HG02798 (cell line): ENCODE results near the gene PLA2G5.
"Not testable (repeated sequence)": the region's sequence is repeated elsewhere in the genome, so short reads cannot be mapped to it uniquely, and the experiment has no call there.

Source experiments
- ATAC-seq: cut with Tn5 transposase; IDR thresholded peaks from one replicate; pipeline ENCODE4 v1.9.1; 2021; ENCODE audit warnings: mild to moderate bottlenecking; ENCODE audit not compliant: unreplicated experiment, poor library complexity

PLA2G5 gene

GRCh38 chr1:20114021-20114648 lies 44.1 kb downstream of the PLA2G5 start:
- ATAC-seq, result no peak

DNA sequence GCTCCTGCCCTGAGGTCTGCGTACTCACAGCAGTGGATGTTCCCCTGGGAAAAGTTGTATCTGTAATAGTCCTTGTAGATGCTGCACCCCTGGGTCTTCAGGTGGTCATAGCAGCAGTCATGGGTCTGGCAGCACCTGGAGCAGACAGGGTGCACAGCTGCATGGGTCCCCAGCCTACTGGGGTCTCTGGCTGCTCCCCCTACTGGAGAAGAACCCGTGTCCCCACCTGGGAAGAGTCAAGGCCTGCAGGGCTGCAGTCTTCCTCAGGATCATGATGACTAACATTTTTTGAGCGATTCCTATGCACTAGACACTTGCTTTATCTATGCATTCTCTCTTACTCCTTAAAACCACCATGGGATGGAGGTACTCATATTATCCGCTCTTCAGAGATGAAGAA lies 45.5 kb downstream of the PLA2G5 start:
- ATAC-seq, result no peak

DNA sequence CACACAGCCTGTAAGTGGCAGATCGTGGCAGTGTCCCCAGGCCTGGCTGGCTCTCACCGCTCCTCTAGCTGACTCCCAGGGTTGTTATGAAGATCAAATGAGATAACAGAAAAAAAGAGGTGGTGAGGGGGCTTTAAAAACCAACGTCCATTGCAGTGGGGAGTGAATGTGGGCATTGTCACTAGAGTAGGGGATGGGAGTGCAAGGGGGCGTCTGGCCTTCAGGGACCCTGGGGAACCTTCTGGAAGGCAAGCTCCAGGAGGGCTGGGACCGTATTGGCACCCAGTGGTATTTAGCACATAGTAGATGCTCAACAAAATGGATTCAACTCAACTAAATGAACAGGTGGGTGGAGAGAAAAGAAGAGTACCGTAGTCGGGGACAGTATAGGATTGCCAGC lies 45.9 kb downstream of the PLA2G5 start:
- ATAC-seq, result no peak

GRCh38 chr1:20117236-20117635 lies 47.2 kb downstream of the PLA2G5 start:
- no peak for ATAC-seq

DNA sequence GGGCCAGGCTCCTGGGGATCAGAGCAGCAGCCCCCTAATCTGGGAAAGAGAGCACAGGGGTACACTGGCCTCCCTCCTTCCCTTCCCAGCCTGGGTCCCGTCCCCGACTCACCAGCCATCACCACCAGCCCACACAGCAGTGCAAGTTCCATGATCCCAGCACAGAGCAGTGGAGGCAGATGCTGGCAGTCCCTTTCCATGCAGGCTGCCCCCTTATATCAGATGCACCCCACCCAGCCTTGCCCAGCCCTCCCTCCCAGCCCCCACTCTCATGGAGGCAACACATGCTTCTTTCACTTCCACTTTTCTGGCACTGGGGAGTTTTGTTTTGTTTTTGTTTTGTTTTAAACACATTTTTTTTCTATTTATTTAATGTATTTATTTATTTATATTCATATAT lies 49.4 kb downstream of the PLA2G5 start, which contains the start of gene PLA2G2D:
PLA2G2D (minus strand) TSS at position 190 of the 400 bp plus-strand sequence; CDS start at position 152, 38 bp downstream.
- ATAC-seq, result no peak

DNA sequence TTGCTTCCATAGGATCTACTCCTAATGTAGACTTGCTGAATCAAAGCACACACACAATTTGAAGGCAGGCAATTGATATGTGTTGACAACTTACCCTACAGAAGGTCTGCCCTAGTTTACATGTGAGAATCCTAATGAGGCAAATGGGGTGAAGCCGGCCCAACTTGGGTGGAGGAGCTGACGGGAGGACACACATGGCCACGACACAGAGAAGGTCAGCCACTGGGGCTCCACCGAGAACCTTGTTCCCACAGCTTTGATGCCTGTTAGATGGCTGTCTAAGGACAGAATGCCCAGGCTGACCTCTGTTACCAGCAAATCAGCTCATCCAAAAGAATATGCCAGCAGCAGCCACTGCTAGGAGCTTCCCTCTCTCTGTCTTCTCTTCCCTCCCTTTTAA lies 50.8 kb downstream of the PLA2G5 start:
- ATAC-seq, result no peak

DNA sequence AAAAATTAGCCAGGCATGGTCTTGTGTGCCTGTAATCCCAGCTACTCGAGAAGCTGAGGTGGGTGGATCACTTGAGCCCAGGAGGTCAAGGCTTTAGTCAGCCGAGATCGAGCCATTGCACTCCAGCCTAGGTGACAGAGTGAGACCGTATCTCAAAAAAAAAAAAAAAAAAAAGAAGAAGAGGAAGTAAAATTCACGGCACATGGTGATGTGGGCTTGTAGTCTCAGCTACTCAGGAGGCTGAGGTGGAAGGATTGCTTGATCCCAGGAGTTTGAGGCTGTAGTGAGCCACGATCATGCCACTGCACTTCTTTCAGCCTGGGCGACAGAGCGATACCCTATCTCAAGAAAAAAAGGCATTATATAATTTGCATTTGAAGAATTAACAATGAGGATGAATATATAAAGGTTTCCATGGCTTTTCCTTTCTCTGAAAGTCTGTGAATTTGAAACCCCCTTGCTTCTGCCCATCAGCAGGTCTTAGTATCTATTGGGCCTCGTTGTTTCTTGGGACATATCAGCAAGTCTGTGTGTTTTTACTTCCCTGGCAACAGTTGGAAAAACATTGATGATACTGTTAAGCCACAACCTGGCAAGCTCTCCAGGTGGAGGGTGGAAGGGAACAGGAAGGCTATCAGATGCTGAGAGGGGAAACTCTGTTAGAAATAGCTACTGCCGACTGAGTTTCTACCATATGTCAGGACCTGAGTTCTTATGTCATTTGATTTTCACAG lies 53.9 kb downstream of the PLA2G5 start:
- no peak for ATAC-seq

GRCh38 chr1:20124456-20125057 lies 54.6 kb downstream of the PLA2G5 start:
- no peak for ATAC-seq

GRCh38 chr1:20125100-20125499 lies 55.1 kb downstream of the PLA2G5 start:
- ATAC-seq, result no peak

DNA sequence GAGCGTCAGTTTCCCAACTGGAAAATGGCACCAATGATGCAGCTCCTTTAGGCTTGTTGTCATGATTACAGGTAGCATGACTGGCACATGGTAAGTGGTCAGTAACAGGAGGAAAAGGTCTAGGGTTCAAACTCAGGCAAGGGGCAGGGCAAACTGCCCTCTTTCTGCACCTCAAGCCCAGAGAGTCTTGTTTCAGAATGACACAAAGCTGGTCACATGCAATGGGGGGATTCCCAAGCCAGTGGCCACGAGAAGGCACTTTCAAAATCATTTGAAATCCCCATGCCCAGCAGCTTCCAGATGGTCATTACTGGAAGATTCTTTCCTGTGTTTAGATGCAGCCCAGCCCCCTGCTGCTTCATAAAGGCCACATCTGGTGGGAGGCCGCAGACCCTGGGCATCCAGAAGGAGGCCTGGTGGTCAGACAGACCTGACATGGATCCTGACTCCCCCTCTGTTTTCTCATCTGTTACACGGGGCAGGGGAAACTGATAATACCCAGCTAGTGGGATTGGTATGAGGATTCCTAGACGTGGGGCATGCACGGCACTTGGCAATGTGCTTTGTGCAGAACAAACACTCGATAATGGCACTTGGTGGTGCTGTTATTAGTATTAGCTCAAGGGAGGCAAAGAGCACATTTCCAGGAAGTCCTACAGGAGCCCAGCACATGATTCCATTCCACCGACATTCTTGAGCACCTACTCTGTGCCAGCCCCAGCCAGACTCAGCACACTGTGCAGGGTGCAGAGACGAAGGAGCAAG lies 56.2 kb downstream of the PLA2G5 start:
- peak; percentile 59 for ATAC-seq

DNA sequence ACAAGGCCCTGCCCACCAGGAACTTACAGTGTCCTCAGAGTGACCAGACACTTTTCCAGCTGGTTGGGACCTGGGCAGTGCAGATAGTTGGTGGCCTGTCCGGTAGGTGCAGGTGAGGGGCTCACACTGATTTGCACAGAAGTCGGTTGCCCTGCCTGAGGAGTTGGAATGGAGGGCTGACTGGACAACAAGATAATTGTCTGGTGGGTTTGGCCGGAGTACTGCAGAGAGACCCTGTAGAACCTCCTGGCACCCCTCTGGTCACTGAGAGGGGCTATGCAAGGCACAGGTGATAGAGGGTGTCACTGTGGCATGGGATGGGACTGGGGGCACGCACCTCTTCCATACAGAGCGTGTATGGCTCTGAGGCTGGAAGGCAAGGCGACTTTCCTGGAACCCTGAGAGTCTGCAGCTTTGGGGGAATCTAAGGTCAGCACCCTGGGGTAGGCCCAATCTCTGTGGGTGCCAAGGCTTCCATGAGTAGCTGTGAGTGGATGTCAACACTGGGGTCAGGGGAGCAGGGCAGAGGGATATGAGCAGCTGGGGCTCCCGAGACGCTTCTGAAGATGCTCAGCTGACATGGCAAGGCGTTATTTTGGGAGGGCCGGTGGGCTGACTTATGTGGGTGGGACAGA lies 56.9 kb downstream of the PLA2G5 start:
- no peak for ATAC-seq

DNA sequence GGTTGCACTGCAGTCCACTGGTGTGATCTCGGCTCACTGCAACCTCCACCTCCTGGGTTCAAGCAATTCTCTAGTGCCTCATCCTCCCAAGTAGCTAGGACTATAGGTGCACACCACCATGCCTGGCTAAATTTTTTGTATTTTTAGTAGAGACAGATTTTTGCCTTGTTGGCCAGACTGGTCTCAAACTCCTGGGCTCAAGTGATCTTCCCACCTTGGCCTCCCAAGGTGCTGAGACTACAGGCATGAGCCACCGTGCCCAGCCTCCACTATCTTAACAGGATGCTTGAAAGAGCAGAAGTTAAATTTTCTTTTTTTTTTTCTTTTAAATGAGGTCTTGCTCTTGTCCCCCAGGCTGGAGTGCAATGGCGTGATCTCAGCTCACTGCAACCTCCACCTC lies 60.5 kb downstream of the PLA2G5 start:
- ATAC-seq, result not testable (repeated sequence)

DNA sequence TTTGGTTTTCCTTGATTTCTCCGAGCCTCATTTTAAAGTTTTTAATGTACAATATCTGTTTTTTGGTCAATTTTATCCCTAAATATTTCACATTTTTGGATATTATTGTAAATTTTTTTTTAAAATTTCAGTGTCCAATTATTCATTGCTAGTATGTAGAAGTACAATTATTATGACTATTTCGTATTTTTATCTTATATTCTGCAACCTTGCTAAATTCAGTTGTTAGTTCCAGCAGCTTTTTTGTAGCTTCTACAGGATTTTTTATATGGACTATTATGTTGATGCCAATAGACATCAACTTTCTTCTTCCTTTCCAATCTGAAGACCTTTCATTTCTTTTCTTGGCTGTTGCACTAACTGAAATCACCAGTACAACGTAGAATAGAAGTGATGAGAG lies 65.0 kb downstream of the PLA2G5 start:
- ATAC-seq, result no peak

DNA sequence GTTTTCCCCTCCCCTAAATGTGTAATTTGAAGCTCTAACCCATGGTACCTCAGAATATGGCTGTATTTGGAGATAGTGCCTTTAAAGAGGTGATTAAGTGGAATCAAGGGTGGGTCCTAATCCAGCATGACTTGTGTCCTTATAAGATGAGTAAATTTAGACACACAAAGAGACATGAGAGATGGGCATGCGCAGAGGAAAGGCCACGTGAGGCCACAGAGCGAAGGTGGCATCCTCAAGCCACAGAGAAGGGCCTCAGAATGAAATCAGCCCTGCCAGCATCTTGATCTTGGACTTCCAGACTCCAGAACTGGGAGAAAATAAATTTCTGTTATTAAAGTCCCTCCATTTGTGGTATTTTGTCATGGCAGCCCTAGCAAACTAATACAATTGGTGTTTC lies 66.3 kb downstream of the PLA2G5 start:
- no peak for ATAC-seq

- no peak for ATAC-seq
These were observed 67.1 kb downstream of the PLA2G5 start for GRCh38 chr1:20137055-20137454.

DNA sequence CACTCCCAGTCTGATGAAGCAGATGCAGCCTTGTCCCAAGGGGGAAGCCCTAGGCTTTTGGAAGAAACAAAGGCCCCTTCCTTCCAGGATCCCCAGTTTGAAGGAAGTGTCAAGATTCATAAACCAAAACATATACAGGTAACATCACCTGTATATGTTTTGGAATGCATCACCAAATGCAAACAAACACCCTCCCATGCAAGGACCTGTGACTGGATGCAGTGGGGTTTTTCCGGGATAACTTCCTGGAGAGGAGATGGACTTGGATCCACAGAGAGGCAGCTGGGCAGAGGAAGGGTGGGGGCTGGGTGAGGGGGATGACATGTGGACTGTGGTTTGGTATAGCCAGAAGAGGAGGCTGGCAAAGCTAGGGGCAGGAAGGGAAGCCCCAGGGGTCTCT lies 67.6 kb downstream of the PLA2G5 start:
- ATAC-seq, result no peak

DNA sequence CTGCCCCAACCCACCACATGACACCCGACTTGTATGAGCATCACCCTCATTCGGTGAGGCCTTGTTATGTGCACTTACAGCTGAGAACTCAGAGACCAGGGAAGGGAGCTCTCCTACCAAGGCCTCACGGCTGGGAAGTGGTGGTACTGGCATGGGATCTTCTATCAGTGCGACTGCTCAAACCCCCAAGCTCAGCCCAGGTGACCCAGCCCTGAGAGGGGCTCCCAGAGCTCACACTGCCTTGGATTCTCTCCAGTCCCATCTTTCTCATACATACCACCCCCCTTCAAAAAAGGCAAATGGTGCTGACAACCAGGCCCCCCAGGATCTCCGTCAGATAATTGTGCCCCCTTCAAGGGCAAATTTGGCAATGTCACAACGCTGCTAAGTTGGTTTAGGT lies 68.4 kb downstream of the PLA2G5 start:
- ATAC-seq, result no peak

- ATAC-seq, result no peak
These were observed 69.1 kb downstream of the PLA2G5 start, which contains the start of gene PLA2G2F for GRCh38 chr1:20138961-20139550. Gene PLA2G2F (plus strand): TSS chr1:20139323. CDS start chr1:20139428, 105 bp downstream.

DNA sequence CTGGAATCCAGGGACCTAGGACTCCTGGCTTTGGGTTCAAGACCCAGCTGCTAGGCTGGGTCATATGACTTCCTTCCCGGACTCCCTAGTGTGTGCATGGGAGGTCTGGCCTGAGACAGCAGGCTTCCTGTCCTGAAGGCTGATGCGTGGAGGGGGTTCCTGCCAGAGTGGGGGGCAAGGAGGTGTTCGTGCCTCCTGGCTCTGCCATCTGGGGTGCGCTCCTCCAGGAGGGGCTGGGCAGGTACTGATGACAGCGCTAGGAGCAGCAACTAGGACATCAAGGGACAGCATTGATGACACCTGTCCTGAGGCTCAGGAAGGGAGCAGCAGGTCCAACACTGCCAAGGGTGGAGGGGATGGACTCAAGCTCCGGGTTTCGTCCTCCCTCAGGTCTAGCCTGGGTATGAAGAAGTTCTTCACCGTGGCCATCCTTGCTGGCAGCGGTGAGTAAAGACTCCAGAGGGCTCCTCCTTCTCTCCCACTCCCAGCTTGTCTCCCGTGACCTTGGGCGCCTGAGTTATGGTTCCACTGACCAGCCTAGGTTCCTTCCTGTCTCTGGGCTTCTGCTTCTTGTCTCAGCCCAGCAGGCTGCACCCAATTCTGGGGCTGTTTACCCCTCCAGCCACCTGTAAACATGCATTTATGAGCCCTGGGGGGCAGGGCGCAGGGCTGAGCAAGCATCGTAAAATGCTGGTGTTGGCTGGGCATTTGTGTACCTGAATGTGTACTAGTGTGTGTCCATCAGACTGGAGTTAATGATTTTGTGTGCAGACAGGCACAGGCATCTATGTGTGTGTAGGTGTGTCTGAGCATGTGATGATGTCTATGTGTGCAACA lies 70.0 kb downstream of the PLA2G5 start:
- no peak for ATAC-seq
